ENCODE measurements around the gene FUCA2.
A peak's percentile ranks its signal among the peaks of the same experiment; 100 is the strongest.
"Not testable (repeated sequence)": the region's sequence is repeated elsewhere in the genome, so short reads cannot be mapped to it uniquely, and the experiment has no call there.

FUCA2 gene

GRCh38 chr6:143450453-143451371 lies 60.8 kb downstream of the FUCA2 start, which contains the start of the genes ADAT2 and PEX3:
Gene ADAT2 (minus strand): TSS chr6:143450695. CDS start chr6:143450658, 37 bp downstream.
Gene PEX3 (plus strand): TSS chr6:143450805. CDS start chr6:143451043, 238 bp downstream.
- no peaks in the 10 kb centered on the region for H3K27me3 ChIP-seq (ENCODE audit: control insufficient read depth, insufficient read depth, low read length)
- no peaks in the 10 kb centered on the region for H3K9me3 ChIP-seq (ENCODE audit: control insufficient read depth, insufficient read depth, low read length)
- H3K4me1 ChIP-seq (ENCODE audit: control insufficient read depth, insufficient read depth, low read length) = no peaks in the 10 kb centered on the region
- H3K9ac ChIP-seq (ENCODE audit: low read depth, low read length) = peak within 1 kb of the TSS; percentile 82
- peak within 1 kb of the TSS; percentile 92 for H3K4me3 ChIP-seq (ENCODE audit: low read depth, low read length)
- no peaks in the 10 kb centered on the region for H3K36me3 ChIP-seq (ENCODE audit: control insufficient read depth, insufficient read depth, low read length)

GRCh38 chr6:143449714-143450452 lies 61.6 kb downstream of the FUCA2 start:
- peak overlapping the region; percentile 82 for H3K9ac ChIP-seq (ENCODE audit: low read depth, low read length)

GRCh38 chr6:143449082-143449713 lies 62.3 kb downstream of the FUCA2 start:
- no peaks in the 10 kb centered on the region for H3K9me3 ChIP-seq (ENCODE audit: control insufficient read depth, insufficient read depth, low read length)
- H3K4me1 ChIP-seq (ENCODE audit: control insufficient read depth, insufficient read depth, low read length) = no peaks in the 10 kb centered on the region
- H3K36me3 ChIP-seq (ENCODE audit: control insufficient read depth, insufficient read depth, low read length) = no peaks in the 10 kb centered on the region
- no peak overlapping the region for H3K9ac ChIP-seq (ENCODE audit: low read depth, low read length)
- H3K4me3 ChIP-seq (ENCODE audit: low read depth, low read length) = peak overlapping the region; percentile 92
- H3K27me3 ChIP-seq (ENCODE audit: control insufficient read depth, insufficient read depth, low read length) = no peaks in the 10 kb centered on the region

More at GRCh38 chr6:143449714-143450452, 61.6 kb downstream of the FUCA2 start:
- H3K27me3 ChIP-seq (ENCODE audit: control insufficient read depth, insufficient read depth, low read length) = no peaks in the 10 kb centered on the region
- no peaks in the 10 kb centered on the region for H3K4me1 ChIP-seq (ENCODE audit: control insufficient read depth, insufficient read depth, low read length)
- H3K9me3 ChIP-seq (ENCODE audit: control insufficient read depth, insufficient read depth, low read length) = no peaks in the 10 kb centered on the region
- H3K36me3 ChIP-seq (ENCODE audit: control insufficient read depth, insufficient read depth, low read length) = no peaks in the 10 kb centered on the region
- peak overlapping the region; percentile 92 for H3K4me3 ChIP-seq (ENCODE audit: low read depth, low read length)

GRCh38 chr6:143447865-143448264 lies 63.7 kb downstream of the FUCA2 start:
- not testable (repeated sequence) for H3K9ac ChIP-seq (ENCODE audit: low read depth, low read length); H3K4me3 ChIP-seq (ENCODE audit: low read depth, low read length); H3K27me3 ChIP-seq (ENCODE audit: control insufficient read depth, insufficient read depth, low read length); H3K4me1 ChIP-seq (ENCODE audit: control insufficient read depth, insufficient read depth, low read length); H3K9me3 ChIP-seq (ENCODE audit: control insufficient read depth, insufficient read depth, low read length); H3K36me3 ChIP-seq (ENCODE audit: control insufficient read depth, insufficient read depth, low read length)

Data from iPS-15b (cell line).